Liver (tissue), 9 donors: ENCODE data around the gene KRTAP19-7. TPM values are rescaled to one million over a fixed set of nuclear protein-coding genes. Genes with fewer than 3 reads are reported as not detected.

ENCODE experiments used
- DNase-seq: peaks from one replicate; pipeline ENCODE4 v3.0.0-alpha.2; 2017; ENCODE audit warnings: low spot score
- H3K27ac ChIP-seq, 2 donors: one replicate each; pipeline ENCODE4 v1.7.0; 2013; ENCODE audit warnings: inconsistent platforms in 2 of 2, low read length in 2 of 2, control low read depth in 1 of 2, low read depth in 1 of 2, mild to moderate bottlenecking in 1 of 2
- H3K27me3 ChIP-seq, 4 donors: one replicate each; pipeline versions ENCODE4 v1.6.1 to v1.7.0; 2013; ENCODE audit warnings: low read length in 3 of 4, inconsistent platforms in 1 of 4, mild to moderate bottlenecking in 1 of 4, moderate library complexity in 1 of 4; ENCODE audit not compliant: control insufficient read depth in 4 of 4, insufficient read depth in 4 of 4
- H3K36me3 ChIP-seq, 4 donors: one replicate each; pipeline versions ENCODE4 v1.6.1 to v1.7.0; 2013; ENCODE audit warnings: low read length in 3 of 4, mild to moderate bottlenecking in 3 of 4, low read depth in 1 of 4, moderate library complexity in 1 of 4; ENCODE audit not compliant: control insufficient read depth in 4 of 4, insufficient read depth in 3 of 4
- H3K4me1 ChIP-seq, 4 donors: one replicate each; pipeline versions ENCODE4 v1.6.1 to v1.7.0; 2013; ENCODE audit warnings: low read length in 3 of 4, mild to moderate bottlenecking in 3 of 4, moderate library complexity in 1 of 4; ENCODE audit not compliant: control insufficient read depth in 4 of 4, insufficient read depth in 4 of 4
- H3K4me3 ChIP-seq, 3 donors: one replicate each; pipeline versions ENCODE4 v1.6.1 to v1.7.0; 2013; ENCODE audit warnings: low read length in 3 of 3, control low read depth in 1 of 3, low read depth in 1 of 3, mild to moderate bottlenecking in 1 of 3
- H3K9ac ChIP-seq, 2 donors: one replicate each; pipeline ENCODE4 v1.7.0; 2013; ENCODE audit warnings: low read length in 2 of 2, mild to moderate bottlenecking in 2 of 2, moderate library complexity in 2 of 2, control low read depth in 1 of 2, low read depth in 1 of 2
- H3K9me3 ChIP-seq, 4 donors: one replicate each; pipeline versions ENCODE4 v1.6.1 to v1.7.0; 2013; ENCODE audit warnings: low read length in 3 of 4; ENCODE audit not compliant: control insufficient read depth in 4 of 4
- EGR1 ChIP-seq, 2 donors: IDR thresholded peaks; 2 replicates each; pipeline ENCODE4 v1.6.1; 2016 to 2018; ENCODE audit warnings: antibody characterized with exemption in 2 of 2, low read depth in 2 of 2
- FOXA1 ChIP-seq: IDR thresholded peaks from 2 replicates; pipeline ENCODE4 v1.6.1; 2016; ENCODE audit warnings: antibody characterized with exemption
- FOXA2 ChIP-seq: IDR thresholded peaks from 2 replicates; pipeline ENCODE4 v1.6.1; 2016; ENCODE audit warnings: antibody characterized with exemption
- GABPA ChIP-seq, 2 donors: IDR thresholded peaks in 1 of 2; conservative IDR thresholded peaks in 1 of 2; 2 replicates each; pipeline ENCODE4 v1.6.1; 2016; ENCODE audit warnings: antibody characterized with exemption in 2 of 2, mild to moderate bottlenecking in 1 of 2, moderate library complexity in 1 of 2
- HNF4A ChIP-seq, 2 donors: conservative IDR thresholded peaks; 2 replicates each; pipeline ENCODE4 v1.6.1; 2016; ENCODE audit warnings: antibody characterized with exemption in 2 of 2, mild to moderate bottlenecking in 2 of 2
- HNF4G ChIP-seq: IDR thresholded peaks from 2 replicates; pipeline ENCODE4 v1.6.1; 2016; ENCODE audit warnings: antibody characterized with exemption
- JUND ChIP-seq, 2 donors: IDR thresholded peaks; 2 replicates each; pipeline ENCODE4 v1.6.1; 2016; ENCODE audit warnings: antibody characterized with exemption in 2 of 2
- NR2F2 ChIP-seq: IDR thresholded peaks from 2 replicates; pipeline ENCODE4 v1.6.1; 2016; ENCODE audit warnings: antibody characterized with exemption
- RAD21 ChIP-seq, 2 donors: IDR thresholded peaks; 2 replicates each; pipeline ENCODE4 v1.6.1; 2016; ENCODE audit warnings: antibody characterized with exemption in 2 of 2, mild to moderate bottlenecking in 2 of 2
- SP1 ChIP-seq: IDR thresholded peaks from 2 replicates; pipeline ENCODE4 v1.6.1; 2018; ENCODE audit warnings: antibody characterized with exemption, mild to moderate bottlenecking
- TAF1 ChIP-seq: conservative IDR thresholded peaks from 2 replicates; pipeline ENCODE4 v1.6.1; 2016; ENCODE audit warnings: antibody characterized with exemption, mild to moderate bottlenecking
- YY1 ChIP-seq: IDR thresholded peaks from 2 replicates; pipeline ENCODE4 v1.6.1; 2016; ENCODE audit warnings: antibody characterized with exemption, mild to moderate bottlenecking
- polyA plus RNA-seq, 2 donors: library from polyadenylated mRNA; stranded (reverse) in 1 of 2; unstranded in 1 of 2; fragments of 200-250 nt in 1 of 2; fragments of >200 nt in 1 of 2; fragmentation: Nextera tagmentation in 1 of 2; extraction: Ambion mirVana in 1 of 2; gene quantifications; one replicate each; pipeline versions ENCODE4 v1.2.1 to v1.2.3, GENCODE V29; 2013 to 2015
- total RNA-seq, 2 donors: library from RNA; depleted of rRNA; stranded (reverse); fragments of >200 nt; gene quantifications; one replicate each; pipeline ENCODE4 v1.2.3, GENCODE V29; 2014
- TF ChIP-seq, protein P1 (sequence below): IDR thresholded peaks from 2 replicates; pipeline ENCODE4 v1.6.1; 2016; ENCODE audit warnings: antibody characterized with exemption
- TF ChIP-seq, protein P2 (sequence below): fragments of 150-350 bp; IDR thresholded peaks from 2 replicates; pipeline ENCODE4 v1.5.1; 2017; ENCODE audit warnings: improper control_type of control experiment, low read depth, low read length; ENCODE audit not compliant: missing input control
- TF ChIP-seq, protein P3 (sequence below): IDR thresholded peaks from 2 replicates; pipeline ENCODE4 v1.6.1; 2016; ENCODE audit warnings: antibody characterized with exemption, mild to moderate bottlenecking
- TF ChIP-seq, protein P4 (sequence below): IDR thresholded peaks from 2 replicates; pipeline ENCODE4 v1.6.1; 2016; ENCODE audit warnings: antibody characterized with exemption
- TF ChIP-seq, protein P5 (sequence below): IDR thresholded peaks from 2 replicates; pipeline ENCODE4 v1.6.1; 2016; ENCODE audit warnings: antibody characterized with exemption
- donor health status: healthy.
- donor health status: healthy.
- donor health status: healthy.
- donor health status: healthy.
- donor health status: healthy.

Gene KRTAP19-7
- total and polyA plus RNA-seq, 4 donors: not detected

DNA sequence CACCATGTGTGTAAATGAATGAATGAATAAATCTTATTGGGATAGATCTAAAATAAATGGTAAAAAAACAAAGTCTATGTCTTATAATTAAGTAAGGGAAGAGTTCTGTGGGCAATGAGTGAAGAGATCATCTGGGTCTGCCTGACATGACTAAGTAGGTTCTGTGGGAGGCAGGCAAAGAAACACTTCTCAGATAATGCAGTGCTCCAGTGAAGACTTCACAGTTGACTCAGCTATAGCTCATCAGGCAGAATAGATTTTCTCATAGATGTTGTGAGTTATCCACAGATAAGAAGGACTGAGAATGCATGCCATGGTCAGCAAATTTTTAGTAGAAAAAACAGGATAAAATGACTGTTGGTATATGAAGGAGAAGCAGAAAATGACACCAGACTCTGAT, 16.7 kb upstream of the KRTAP19-7 start:
- no peaks in the 10 kb centered on the region for H3K27me3 ChIP-seq
- no peaks in the 10 kb centered on the region for H3K4me1 ChIP-seq
- no peak overlapping the region for H3K27ac ChIP-seq
- DNase-seq: no peak
- H3K4me3 ChIP-seq: no peak overlapping the region
- no peak overlapping the region for H3K9ac ChIP-seq
- H3K9me3 ChIP-seq: no peaks in the 10 kb centered on the region
- no peak for TF ChIP-seq NR2F2
- TF ChIP-seq, protein P1, sequence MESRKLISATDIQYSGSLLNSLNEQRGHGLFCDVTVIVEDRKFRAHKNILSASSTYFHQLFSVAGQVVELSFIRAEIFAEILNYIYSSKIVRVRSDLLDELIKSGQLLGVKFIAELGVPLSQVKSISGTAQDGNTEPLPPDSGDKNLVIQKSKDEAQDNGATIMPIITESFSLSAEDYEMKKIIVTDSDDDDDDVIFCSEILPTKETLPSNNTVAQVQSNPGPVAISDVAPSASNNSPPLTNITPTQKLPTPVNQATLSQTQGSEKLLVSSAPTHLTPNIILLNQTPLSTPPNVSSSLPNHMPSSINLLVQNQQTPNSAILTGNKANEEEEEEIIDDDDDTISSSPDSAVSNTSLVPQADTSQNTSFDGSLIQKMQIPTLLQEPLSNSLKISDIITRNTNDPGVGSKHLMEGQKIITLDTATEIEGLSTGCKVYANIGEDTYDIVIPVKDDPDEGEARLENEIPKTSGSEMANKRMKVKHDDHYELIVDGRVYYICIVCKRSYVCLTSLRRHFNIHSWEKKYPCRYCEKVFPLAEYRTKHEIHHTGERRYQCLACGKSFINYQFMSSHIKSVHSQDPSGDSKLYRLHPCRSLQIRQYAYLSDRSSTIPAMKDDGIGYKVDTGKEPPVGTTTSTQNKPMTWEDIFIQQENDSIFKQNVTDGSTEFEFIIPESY: no peak
- no peak for TF ChIP-seq FOXA1
- no peak for TF ChIP-seq HNF4A (conservative IDR thresholded peaks at IDR 0.05)
- TF ChIP-seq, protein P2, sequence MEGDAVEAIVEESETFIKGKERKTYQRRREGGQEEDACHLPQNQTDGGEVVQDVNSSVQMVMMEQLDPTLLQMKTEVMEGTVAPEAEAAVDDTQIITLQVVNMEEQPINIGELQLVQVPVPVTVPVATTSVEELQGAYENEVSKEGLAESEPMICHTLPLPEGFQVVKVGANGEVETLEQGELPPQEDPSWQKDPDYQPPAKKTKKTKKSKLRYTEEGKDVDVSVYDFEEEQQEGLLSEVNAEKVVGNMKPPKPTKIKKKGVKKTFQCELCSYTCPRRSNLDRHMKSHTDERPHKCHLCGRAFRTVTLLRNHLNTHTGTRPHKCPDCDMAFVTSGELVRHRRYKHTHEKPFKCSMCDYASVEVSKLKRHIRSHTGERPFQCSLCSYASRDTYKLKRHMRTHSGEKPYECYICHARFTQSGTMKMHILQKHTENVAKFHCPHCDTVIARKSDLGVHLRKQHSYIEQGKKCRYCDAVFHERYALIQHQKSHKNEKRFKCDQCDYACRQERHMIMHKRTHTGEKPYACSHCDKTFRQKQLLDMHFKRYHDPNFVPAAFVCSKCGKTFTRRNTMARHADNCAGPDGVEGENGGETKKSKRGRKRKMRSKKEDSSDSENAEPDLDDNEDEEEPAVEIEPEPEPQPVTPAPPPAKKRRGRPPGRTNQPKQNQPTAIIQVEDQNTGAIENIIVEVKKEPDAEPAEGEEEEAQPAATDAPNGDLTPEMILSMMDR: no peak
- TF ChIP-seq YY1: no peak
- no peak for TF ChIP-seq TAF1
- no peak for TF ChIP-seq EGR1 (IDR thresholded peaks at IDR 0.05; ENCODE audit: low read depth in 2 of 2)
- no peak for TF ChIP-seq HNF4G
- TF ChIP-seq, protein P3, sequence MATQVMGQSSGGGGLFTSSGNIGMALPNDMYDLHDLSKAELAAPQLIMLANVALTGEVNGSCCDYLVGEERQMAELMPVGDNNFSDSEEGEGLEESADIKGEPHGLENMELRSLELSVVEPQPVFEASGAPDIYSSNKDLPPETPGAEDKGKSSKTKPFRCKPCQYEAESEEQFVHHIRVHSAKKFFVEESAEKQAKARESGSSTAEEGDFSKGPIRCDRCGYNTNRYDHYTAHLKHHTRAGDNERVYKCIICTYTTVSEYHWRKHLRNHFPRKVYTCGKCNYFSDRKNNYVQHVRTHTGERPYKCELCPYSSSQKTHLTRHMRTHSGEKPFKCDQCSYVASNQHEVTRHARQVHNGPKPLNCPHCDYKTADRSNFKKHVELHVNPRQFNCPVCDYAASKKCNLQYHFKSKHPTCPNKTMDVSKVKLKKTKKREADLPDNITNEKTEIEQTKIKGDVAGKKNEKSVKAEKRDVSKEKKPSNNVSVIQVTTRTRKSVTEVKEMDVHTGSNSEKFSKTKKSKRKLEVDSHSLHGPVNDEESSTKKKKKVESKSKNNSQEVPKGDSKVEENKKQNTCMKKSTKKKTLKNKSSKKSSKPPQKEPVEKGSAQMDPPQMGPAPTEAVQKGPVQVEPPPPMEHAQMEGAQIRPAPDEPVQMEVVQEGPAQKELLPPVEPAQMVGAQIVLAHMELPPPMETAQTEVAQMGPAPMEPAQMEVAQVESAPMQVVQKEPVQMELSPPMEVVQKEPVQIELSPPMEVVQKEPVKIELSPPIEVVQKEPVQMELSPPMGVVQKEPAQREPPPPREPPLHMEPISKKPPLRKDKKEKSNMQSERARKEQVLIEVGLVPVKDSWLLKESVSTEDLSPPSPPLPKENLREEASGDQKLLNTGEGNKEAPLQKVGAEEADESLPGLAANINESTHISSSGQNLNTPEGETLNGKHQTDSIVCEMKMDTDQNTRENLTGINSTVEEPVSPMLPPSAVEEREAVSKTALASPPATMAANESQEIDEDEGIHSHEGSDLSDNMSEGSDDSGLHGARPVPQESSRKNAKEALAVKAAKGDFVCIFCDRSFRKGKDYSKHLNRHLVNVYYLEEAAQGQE: no peak
- TF ChIP-seq JUND (IDR thresholded peaks at IDR 0.05): no peak
- TF ChIP-seq, protein P4, sequence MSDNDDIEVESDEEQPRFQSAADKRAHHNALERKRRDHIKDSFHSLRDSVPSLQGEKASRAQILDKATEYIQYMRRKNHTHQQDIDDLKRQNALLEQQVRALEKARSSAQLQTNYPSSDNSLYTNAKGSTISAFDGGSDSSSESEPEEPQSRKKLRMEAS: no peak
- no peak for TF ChIP-seq RAD21 (IDR thresholded peaks at IDR 0.05)
- TF ChIP-seq, protein P5, sequence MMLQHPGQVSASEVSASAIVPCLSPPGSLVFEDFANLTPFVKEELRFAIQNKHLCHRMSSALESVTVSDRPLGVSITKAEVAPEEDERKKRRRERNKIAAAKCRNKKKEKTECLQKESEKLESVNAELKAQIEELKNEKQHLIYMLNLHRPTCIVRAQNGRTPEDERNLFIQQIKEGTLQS: no peak
- TF ChIP-seq FOXA2: no peak
- no peaks in the 10 kb centered on the region for H3K36me3 ChIP-seq

DNA sequence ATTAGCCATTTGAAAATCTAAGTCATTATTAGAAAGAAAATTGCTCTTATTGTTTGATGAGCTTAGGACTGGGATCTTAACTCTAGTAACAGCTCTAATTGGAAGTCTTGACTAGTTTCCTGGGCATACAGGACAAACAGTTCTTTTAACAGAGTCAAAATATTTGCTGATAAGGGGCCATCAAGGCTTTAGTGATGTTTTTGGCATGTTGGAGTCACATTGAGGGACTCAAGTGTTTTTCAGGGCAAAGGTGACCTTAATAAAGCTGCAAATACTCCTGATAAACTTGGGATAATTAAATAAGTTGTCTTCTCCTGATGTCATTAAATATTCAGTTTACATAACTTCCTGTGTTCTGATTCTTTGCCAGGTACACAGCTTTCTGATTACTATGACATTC, 6.5 kb upstream of the KRTAP19-7 start:
- Histone ChIP-seq H3K4me1 (no peaks in the 10 kb centered on the region), H3K36me3 (no peaks in the 10 kb centered on the region), H3K9me3 (no peaks in the 10 kb centered on the region), H3K4me3 (no peak overlapping the region), H3K9ac (no peak overlapping the region), H3K27ac (no peak overlapping the region), H3K27me3 (no peaks in the 10 kb centered on the region)
- DNase-seq: no peak
- TF ChIP-seq NR2F2 (no peak), SP1 (no peak), FOXA1 (no peak), RAD21 (IDR thresholded peaks at IDR 0.05) (no peak), EGR1 (IDR thresholded peaks at IDR 0.05; ENCODE audit: low read depth in 2 of 2) (no peak), JUND (IDR thresholded peaks at IDR 0.05) (no peak), FOXA2 (no peak), YY1 (no peak), TAF1 (no peak), GABPA (IDR thresholded peaks at IDR 0.05 in 1 of 2, conservative IDR thresholded peaks at IDR 0.05 in 1 of 2) (no peak)
- TF ChIP-seq, protein P1: no peak
- TF ChIP-seq, protein P4: no peak
- TF ChIP-seq, protein P3: no peak
- TF ChIP-seq, protein P5: no peak
